Heart right ventricle (tissue), 16 donors: Measurements from ENCODE around the gene SVEP1. TPM values are rescaled to one million over a fixed set of nuclear protein-coding genes. Genes with fewer than 3 reads are reported as not detected.

ENCODE experiments used
- ATAC-seq, 8 donors: fragments of 200-7000 bp; cut with Tn5 transposase; one replicate each; pipeline ENCODE4 v1.9.1; 2020; ENCODE audit warnings: mild to moderate bottlenecking in 8 of 8, moderate library complexity in 8 of 8, moderate number of reproducible peaks in 1 of 8
- DNase-seq, 2 donors: peaks; one replicate each; pipeline ENCODE4 v3.0.0-alpha.2; 2020
- H3K27ac ChIP-seq, 10 donors: fragments of 200-600 bp; sonication (generic) in 2 of 10; one replicate each; pipeline versions ENCODE4 v1.5.0 to v1.8.0; 2020 to 2022; ENCODE audit warnings: mild to moderate bottlenecking in 3 of 10
- H3K27me3 ChIP-seq, 7 donors: fragments of 200-600 bp; one replicate each; pipeline ENCODE4 v1.8.0; 2021 to 2022; ENCODE audit warnings: mild to moderate bottlenecking in 2 of 7
- H3K36me3 ChIP-seq, 9 donors: fragments of 200-600 bp; sonication (generic) in 1 of 9; one replicate each; pipeline versions ENCODE4 v1.5.0 to v1.8.0; 2020 to 2022; ENCODE audit warnings: mild to moderate bottlenecking in 2 of 9
- H3K4me1 ChIP-seq, 9 donors: fragments of 200-600 bp; sonication (generic) in 1 of 9; one replicate each; pipeline versions ENCODE4 v1.5.0 to v1.8.0; 2020 to 2022; ENCODE audit warnings: mild to moderate bottlenecking in 4 of 9
- H3K4me3 ChIP-seq, 10 donors: fragments of 200-600 bp; sonication (generic) in 2 of 10; one replicate each; pipeline versions ENCODE4 v1.5.0 to v1.8.0; 2020 to 2022; ENCODE audit warnings: mild to moderate bottlenecking in 7 of 10, moderate library complexity in 2 of 10
- H3K9me3 ChIP-seq, 11 donors: fragments of 200-600 bp in 10 of 11; sonication (generic) in 2 of 11; one replicate each; pipeline versions ENCODE4 v1.5.0 to v1.8.0; 2013 to 2022; ENCODE audit warnings: mild to moderate bottlenecking in 2 of 11, control low read depth in 1 of 11, moderate library complexity in 1 of 11
- WGBS, 2 donors: extraction: QIAGEN DNeasy Blood & Tissue Kit; methylation state at CpG; one replicate each; pipeline ENCODE4 v1.1.7; 2013; ENCODE audit warnings: inconsistent platforms in 1 of 2; 5-methylcytosine and 5-hydroxymethylcytosine counted together
- intact Hi-C, 10 donors: fragments of 100-400 bp; cut with DNase I; formaldehyde crosslinking; loops; one replicate each; pipeline versions ENCODE4 v1.11.1 to v1.14.2; 2022
- polyA plus RNA-seq, 2 donors: library from polyadenylated mRNA; stranded (reverse); fragments of 200-250 nt; gene quantifications; one replicate each; pipeline ENCODE4 v1.2.3, GENCODE V29; 2013
- total RNA-seq, 10 donors: library from RNA; stranded (reverse); fragmentation: NEBNext Ultra II Directional in 3 of 10; extraction: Animal tissue kit (Norgen Biotek cat#: 25700) in 3 of 10; gene quantifications; one replicate each; pipeline versions ENCODE4 v1.2.1 to v1.2.4, GENCODE V29; 2021 to 2023
- TF ChIP-seq, protein P1 (sequence below), 9 donors: fragments of 200-600 bp; sonication (generic) in 2 of 9; IDR thresholded peaks; one replicate each; pipeline versions ENCODE4 v1.5.0 to v1.8.0; 2021 to 2022; ENCODE audit warnings: antibody characterized with exemption in 9 of 9, mild to moderate bottlenecking in 5 of 9, moderate library complexity in 1 of 9
- donor health status: Arrhythmogenic right ventricular cardiomyopathy.
- donor health status: ischemic (EF 13 %, LVEDD 7.1; RV severe dilation, severe dysfunction).
- donor health status: healthy with polysubstance abuse.
- donor health status: DM: no; HTN: yes; CAD: no.
- donor health status: DM: no; HTN: no; CAD: no.
- donor health status: ischemic (EF 25% LVEDD 6.9; RV normal size, moderate dysfunction).
- donor health status: ischemic (EF 25% LVEDD 5.7; RV mildly dilated, moderate dysfunction).
- donor health status: healthy.
- donor health status: DM: yes; HTN: yes; CAD: no.
- donor health status: Ischemic cardiomyopathy.
- donor health status: ischemic (EF 35%, LVEDD 5.7; RV mildly dilated, moderate dysfunction).
- donor health status: nonischemic (EF 11% LVEDD 7.7; RV severe dilation, severe dysfunction).
- donor health status: DM: yes; HTN: yes; CAD: no.
- donor health status: PGD.
- donor health status: ischemic (EF 29% LVEDD 5.4; RV normal size, mild dysfunction).
- donor health status: nonischemic (EF 23%, LVEDD 6.1; RV moderate dilation, normal function).

Gene SVEP1
- total and polyA plus RNA-seq, 12 donors = 0.66 to 16.4 (median 6.3) TPM

- peaks cover 0 to 3% (median 0%) of the 10 kb centered on the region in 7 donors for H3K27me3 ChIP-seq
- intact Hi-C loops = no loop called here
- no peak overlapping the region for H3K27ac ChIP-seq
- H3K9me3 ChIP-seq = no peaks in the 10 kb centered on the region
- H3K4me3 ChIP-seq = no peak overlapping the region
- TF ChIP-seq, protein P1, sequence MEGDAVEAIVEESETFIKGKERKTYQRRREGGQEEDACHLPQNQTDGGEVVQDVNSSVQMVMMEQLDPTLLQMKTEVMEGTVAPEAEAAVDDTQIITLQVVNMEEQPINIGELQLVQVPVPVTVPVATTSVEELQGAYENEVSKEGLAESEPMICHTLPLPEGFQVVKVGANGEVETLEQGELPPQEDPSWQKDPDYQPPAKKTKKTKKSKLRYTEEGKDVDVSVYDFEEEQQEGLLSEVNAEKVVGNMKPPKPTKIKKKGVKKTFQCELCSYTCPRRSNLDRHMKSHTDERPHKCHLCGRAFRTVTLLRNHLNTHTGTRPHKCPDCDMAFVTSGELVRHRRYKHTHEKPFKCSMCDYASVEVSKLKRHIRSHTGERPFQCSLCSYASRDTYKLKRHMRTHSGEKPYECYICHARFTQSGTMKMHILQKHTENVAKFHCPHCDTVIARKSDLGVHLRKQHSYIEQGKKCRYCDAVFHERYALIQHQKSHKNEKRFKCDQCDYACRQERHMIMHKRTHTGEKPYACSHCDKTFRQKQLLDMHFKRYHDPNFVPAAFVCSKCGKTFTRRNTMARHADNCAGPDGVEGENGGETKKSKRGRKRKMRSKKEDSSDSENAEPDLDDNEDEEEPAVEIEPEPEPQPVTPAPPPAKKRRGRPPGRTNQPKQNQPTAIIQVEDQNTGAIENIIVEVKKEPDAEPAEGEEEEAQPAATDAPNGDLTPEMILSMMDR (IDR thresholded peaks at IDR 0.05) = peak in 2 of 9 donors; percentile 10 to 15
- 49 to 63% methylated on average over 2 of the region's 2 CpGs for WGBS, 2 donors
- ATAC-seq = no peak
- no peaks in the 10 kb centered on the region for H3K36me3 ChIP-seq
- no peaks in the 10 kb centered on the region for H3K4me1 ChIP-seq
- no peak for DNase-seq
Observed at GRCh38 chr9:110340306-110340705, 239.2 kb downstream of the SVEP1 start.

GRCh38 chr9:110338143-110338542 is 241.4 kb downstream of the SVEP1 start:
- no peak for ATAC-seq

DNA sequence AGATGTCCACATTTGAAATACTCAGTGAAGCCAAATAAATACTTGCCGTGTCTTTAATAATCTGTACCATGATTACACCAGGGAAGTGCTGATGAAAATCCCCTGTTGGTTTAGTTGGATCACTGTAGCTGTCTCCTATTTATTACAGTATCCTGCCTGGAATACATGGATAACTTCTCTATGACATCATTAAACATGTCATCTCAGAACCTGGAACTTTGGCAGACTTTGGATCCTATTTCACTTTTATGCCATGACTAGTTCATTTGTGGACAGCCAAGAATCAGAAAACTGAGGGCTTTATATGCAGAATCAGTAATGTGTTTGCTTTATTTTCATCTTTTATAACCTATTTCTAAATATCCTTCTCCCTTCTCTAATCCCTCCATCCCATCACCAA is 241.8 kb downstream of the SVEP1 start, which contains the start of gene TXNDC8:
TXNDC8 (minus strand) TSS at position 137 of the 400 bp plus-strand sequence.
- Histone ChIP-seq H3K27me3 (peaks cover 0 to 3% (median 0%) of the 10 kb centered on the region in 7 donors), H3K9me3 (no peaks in the 10 kb centered on the region), H3K36me3 (no peaks in the 10 kb centered on the region), H3K4me3 (no peak within 1 kb of the TSS), H3K27ac (peak within 1 kb of the TSS in 1 of 10 donors; percentile 12), H3K4me1 (peaks cover 0 to 5% (median 0%) of the 10 kb centered on the region in 9 donors)
- TF ChIP-seq, protein P1 (IDR thresholded peaks at IDR 0.05) = no peak
- ATAC-seq (no peak), DNase-seq (no peak)
- intact Hi-C loops = no loop called here
- WGBS, 2 donors = 57 to 70% methylated on average over 1 of the region's 1 CpG

More at GRCh38 chr9:110338143-110338542, 241.4 kb downstream of the SVEP1 start:
- no peaks in the 10 kb centered on the region for H3K9me3 ChIP-seq
- no peaks in the 10 kb centered on the region for H3K36me3 ChIP-seq
- H3K27ac ChIP-seq = no peak overlapping the region
- intact Hi-C loops = no loop called here
- DNase-seq = no peak
- TF ChIP-seq, protein P1 (IDR thresholded peaks at IDR 0.05) = no peak
- peaks cover 0 to 5% (median 0%) of the 10 kb centered on the region in 9 donors for H3K4me1 ChIP-seq
- WGBS, 2 donors = 64 to 67% methylated on average over 1 of the region's 1 CpG
- no peak overlapping the region for H3K4me3 ChIP-seq
- peaks cover 0 to 3% (median 0%) of the 10 kb centered on the region in 7 donors for H3K27me3 ChIP-seq

- Histone ChIP-seq H3K36me3 (no peaks in the 10 kb centered on the region), H3K4me1 (peaks cover 0 to 5% (median 0%) of the 10 kb centered on the region in 9 donors), H3K9me3 (no peaks in the 10 kb centered on the region), H3K27me3 (peaks cover 0 to 3% (median 0%) of the 10 kb centered on the region in 7 donors), H3K4me3 (no peak overlapping the region), H3K27ac (no peak overlapping the region)
- DNase-seq (no peak), ATAC-seq (no peak)
- TF ChIP-seq, protein P1 (IDR thresholded peaks at IDR 0.05) = no peak
- 92 to 95% methylated on average over 1 of the region's 1 CpG for WGBS, 2 donors
- intact Hi-C loops = no loop called here
Observed at GRCh38 chr9:110336363-110336762, 243.2 kb downstream of the SVEP1 start.
